Measurements from ENCODE around the gene CCDC70.
"Not testable (repeated sequence)": the region's sequence is repeated elsewhere in the genome, so short reads cannot be mapped to it uniquely, and the experiment has no call there.

The CCDC70 gene

GRCh38 chr13:51867062-51867461 lies 5.3 kb downstream of the CCDC70 start:
- no peak for DNase-seq

GRCh38 chr13:51869916-51870315 lies 8.1 kb downstream of the CCDC70 start:
- DNase-seq, result no peak

- DNase-seq, result no peak
Measured at GRCh38 chr13:51870616-51871015, 8.8 kb downstream of the CCDC70 start.

GRCh38 chr13:51873117-51873798 lies 11.5 kb downstream of the CCDC70 start:
- no peak for DNase-seq

GRCh38 chr13:51873837-51874236 lies 12.1 kb downstream of the CCDC70 start:
- no peak for DNase-seq

- DNase-seq, result peak; percentile 13
Measured at GRCh38 chr13:51874651-51875050, 12.9 kb downstream of the CCDC70 start.

DNA sequence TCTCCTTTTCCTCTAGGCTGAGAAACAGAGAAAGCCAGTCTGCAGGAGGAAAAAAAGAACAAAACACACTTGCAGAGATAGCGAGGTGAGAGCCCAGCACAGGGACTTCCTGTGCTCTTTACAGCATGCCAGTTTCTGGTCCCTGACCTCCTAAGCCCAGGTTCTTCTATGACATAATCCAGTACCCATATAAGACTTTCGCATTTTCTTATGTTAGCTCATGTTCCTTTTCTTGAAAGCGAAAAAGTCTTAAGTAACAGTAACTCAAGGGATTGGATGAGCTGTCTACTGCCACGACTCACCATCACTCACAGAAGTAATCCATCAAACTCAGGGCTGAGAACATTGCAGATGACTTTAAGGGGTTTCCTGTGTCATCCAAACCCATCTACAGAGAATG lies 17.4 kb downstream of the CCDC70 start:
- DNase-seq, result no peak

GRCh38 chr13:51881296-51881695 lies 19.5 kb downstream of the CCDC70 start:
- DNase-seq, result no peak

DNA sequence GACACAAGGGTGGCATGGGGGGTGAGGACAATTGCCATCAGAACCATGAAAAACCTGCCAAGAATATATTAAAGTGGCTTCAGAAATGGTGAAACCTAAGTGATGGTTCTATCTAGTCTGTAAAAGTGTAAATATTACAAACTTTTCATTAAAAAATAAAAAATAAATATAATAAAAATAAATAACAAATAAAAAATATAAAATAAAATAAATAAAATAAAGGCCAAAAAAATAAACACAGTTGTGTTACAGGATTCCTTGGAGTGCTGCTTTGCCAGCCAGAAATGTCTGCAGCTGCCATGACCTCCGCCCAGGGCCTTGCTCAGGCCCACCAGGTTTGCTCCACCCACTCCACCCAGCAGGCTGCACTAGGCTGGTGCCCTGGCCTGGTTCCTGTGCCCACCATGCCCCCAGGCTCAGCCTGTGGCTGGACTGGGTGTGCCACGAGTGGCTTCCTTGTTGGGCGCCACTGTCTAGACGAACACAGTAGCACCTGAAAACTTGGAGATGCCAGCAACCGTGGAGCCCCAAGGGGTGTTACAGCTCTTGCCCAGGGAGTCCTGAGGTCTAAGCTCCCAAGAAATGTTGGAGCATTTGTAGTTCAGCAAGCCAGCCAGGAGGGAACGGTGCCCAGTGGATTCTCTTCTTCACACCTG lies 20.9 kb downstream of the CCDC70 start:
- DNase-seq, result no peak

GRCh38 chr13:51883226-51883600 lies 21.4 kb downstream of the CCDC70 start:
- DNase-seq, result no peak

DNA sequence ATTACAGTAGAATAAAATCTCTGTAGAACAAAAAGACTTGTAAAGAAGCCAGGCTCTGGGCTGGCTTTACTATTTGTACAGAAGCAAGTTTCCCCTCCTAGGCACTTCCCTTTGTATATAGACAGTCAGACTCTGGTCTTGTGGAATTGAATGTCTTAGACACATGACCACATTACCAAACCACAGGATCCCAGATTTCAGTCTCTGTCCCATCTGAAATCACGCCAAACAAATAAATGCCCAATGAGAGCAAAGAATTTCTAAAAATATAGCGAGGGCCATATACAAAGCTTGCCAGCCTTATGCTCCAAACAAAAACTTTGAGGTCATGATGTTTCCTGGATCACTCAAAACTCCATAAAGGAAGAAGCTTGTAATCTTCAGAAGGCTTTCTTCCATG lies 23.9 kb downstream of the CCDC70 start:
- DNase-seq, result no peak

DNA sequence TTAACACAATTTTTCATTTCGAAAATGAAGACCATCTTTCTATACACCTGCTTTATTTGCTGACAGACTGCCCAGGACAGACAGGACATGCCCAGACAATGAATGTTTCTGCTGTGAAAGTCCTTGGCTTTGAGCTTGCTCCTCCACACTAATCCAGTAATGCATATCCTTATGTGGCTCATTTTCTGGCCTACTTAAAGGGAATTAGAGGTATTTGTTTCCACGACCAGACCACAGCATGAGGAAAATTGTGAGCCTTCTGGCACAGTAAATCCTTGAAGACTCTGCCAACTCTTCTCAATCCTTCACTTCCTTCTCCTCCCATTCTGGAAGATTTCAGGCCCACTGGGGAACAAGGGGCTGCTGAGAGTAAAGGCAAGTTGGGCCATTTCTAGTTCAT lies 25.7 kb downstream of the CCDC70 start:
- peak; percentile 2 for DNase-seq

GRCh38 chr13:51892657-51893056 lies 30.9 kb downstream of the CCDC70 start:
- no peak for DNase-seq

DNA sequence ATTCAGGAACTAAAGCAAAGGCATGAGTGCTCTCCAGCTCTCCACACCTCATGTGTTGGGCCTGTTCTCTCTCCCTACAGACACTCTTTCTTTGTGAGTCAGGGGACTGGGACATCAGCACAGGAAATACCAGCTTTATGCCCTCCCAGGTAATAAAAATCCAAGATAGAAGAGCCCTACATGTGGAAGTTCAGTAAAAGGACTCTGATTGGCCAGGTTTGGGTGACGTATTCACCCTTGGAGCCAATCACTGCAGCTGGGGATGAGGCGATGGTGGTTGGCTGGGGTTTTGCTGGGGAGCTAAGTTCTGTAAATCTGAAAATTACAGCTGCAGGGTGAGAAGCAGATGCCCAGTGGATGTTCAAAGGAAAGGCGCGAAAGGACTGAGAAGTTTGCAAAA lies 32.5 kb downstream of the CCDC70 start:
- DNase-seq, result no peak

GRCh38 chr13:51895906-51896888 lies 34.4 kb downstream of the CCDC70 start:
- DNase-seq, result no peak

- DNase-seq, result no peak
Measured at GRCh38 chr13:51900471-51900870, 38.7 kb downstream of the CCDC70 start.

- DNase-seq, result no peak
Measured at GRCh38 chr13:51902776-51903175, 41.0 kb downstream of the CCDC70 start.

DNA sequence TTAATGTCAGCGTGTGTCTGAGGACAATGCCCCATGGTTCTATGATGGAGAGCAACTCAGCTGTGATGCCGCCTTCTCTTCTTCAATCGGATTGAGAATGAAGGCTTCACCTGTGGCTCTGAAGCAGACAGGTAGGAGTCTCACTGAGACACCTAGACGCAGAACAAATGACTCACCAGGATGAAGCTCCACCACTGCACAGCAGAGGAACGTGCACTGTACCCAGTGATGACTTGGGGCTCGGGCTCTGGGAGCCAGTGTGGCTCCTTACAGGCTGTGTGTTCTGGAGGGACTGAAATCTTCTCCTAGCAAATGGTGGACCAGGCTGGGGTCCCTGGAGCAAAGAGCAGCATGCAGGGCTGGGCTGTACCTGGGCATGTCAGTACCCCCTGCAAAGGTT lies 44.0 kb downstream of the CCDC70 start:
- peak; percentile 70 for DNase-seq

GRCh38 chr13:51906581-51906980 lies 44.8 kb downstream of the CCDC70 start:
- peak; percentile 24 for DNase-seq

- no peak for DNase-seq
Measured at GRCh38 chr13:51907040-51907732, 45.4 kb downstream of the CCDC70 start.

DNA sequence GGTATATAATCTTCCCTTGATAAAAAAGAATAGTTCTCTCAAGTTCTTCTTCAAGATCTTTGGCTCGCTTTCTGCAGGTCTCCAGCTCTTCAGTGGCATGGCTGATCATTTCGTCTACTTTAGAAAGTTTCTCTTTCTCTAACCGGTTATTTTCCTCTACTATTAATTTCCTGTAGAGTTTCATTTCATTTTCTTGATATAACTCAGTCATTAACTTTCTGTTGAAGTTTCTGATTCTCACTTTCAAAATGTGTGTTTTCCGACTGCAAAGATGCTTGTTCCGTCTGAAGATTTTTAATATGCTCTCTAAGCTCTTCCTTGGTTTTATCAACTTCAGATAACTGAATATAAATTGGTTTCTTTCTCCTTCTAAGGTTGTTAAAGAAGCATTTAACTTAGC lies 47.5 kb downstream of the CCDC70 start:
- DNase-seq, result not testable (repeated sequence)

GRCh38 chr13:51910508-51910907 lies 48.7 kb downstream of the CCDC70 start:
- DNase-seq, result no peak

GRCh38 chr13:51912091-51912490 lies 50.3 kb downstream of the CCDC70 start:
- DNase-seq, result no peak

Measured in DMS79 (cell line).